Midbrain (tissue), 1 donor: ENCODE measurements around the gene TRIM10.
A peak's percentile ranks its signal among the peaks of the same experiment; 100 is the strongest.
"Not testable (repeated sequence)": the region's sequence is repeated elsewhere in the genome, so short reads cannot be mapped to it uniquely, and the experiment has no call there.

Experiments used
- DNase-seq: peaks from one replicate; lab custom pipeline; 2025; lab: John Stamatoyannopoulos, UW

Gene TRIM10

GRCh38 chr6:30171677-30172471, 10.9 kb upstream of the TRIM10 start:
- no peak for DNase-seq

GRCh38 chr6:30169658-30170614, 8.9 kb upstream of the TRIM10 start:
- peak; percentile 12 for DNase-seq

GRCh38 chr6:30168741-30169140, 7.7 kb upstream of the TRIM10 start:
- DNase-seq = no peak

GRCh38 chr6:30167101-30167500, 6.1 kb upstream of the TRIM10 start:
- DNase-seq = no peak

- not testable (repeated sequence) for DNase-seq
Measured at GRCh38 chr6:30165238-30165637, 4.2 kb upstream of the TRIM10 start.

GRCh38 chr6:30164714-30165113, 3.7 kb upstream of the TRIM10 start:
- no peak for DNase-seq

- DNase-seq = no peak
Measured at GRCh38 chr6:30163918-30164654, 3.1 kb upstream of the TRIM10 start.

GRCh38 chr6:30163090-30163917, 2.3 kb upstream of the TRIM10 start, which contains the start of gene TRIM15:
Gene TRIM15 (plus strand): TSS chr6:30163546. CDS start chr6:30163685, 139 bp downstream.
- DNase-seq = no peak

- no peak for DNase-seq
Measured at GRCh38 chr6:30162265-30163089, 1.5 kb upstream of the TRIM10 start.

- no peak for DNase-seq
Measured at GRCh38 chr6:30160008-30160784, 815 bp downstream of the TRIM10 start.

GRCh38 chr6:30158475-30159040, 2.5 kb downstream of the TRIM10 start:
- no peak for DNase-seq

GRCh38 chr6:30157999-30158398, 3.0 kb downstream of the TRIM10 start:
- DNase-seq = no peak

- DNase-seq = no peak
Measured at GRCh38 chr6:30157581-30157980, 3.4 kb downstream of the TRIM10 start.

GRCh38 chr6:30156774-30157173, 4.2 kb downstream of the TRIM10 start:
- no peak for DNase-seq

- DNase-seq = no peak
Measured at GRCh38 chr6:30156262-30156599, 4.8 kb downstream of the TRIM10 start.

- no peak for DNase-seq
Measured at GRCh38 chr6:30155520-30156261, 5.3 kb downstream of the TRIM10 start.

GRCh38 chr6:30154709-30155519, 6.1 kb downstream of the TRIM10 start:
- DNase-seq = no peak

GRCh38 chr6:30154061-30154460, 7.0 kb downstream of the TRIM10 start:
- DNase-seq = no peak
